K562 (cell line): ENCODE data around the gene DKKL1. TPM values are rescaled to one million over a fixed set of nuclear protein-coding genes. Genes with fewer than 3 reads are reported as not detected.

Experiments used
- CUX1 ChIP-seq: fragments of 200-800 bp; sonication (Bioruptor generic); IDR thresholded peaks from 2 replicates; pipeline ENCODE4 v1.6.1; 2016; ENCODE audit warnings: missing genetic modification characterization, missing compliant biosample characterization
- DPF2 ChIP-seq: fragments of 450-650 bp; IDR thresholded peaks from 2 replicates; pipeline ENCODE4 v1.6.1; 2016
- HNRNPH1 ChIP-seq: fragments of 200-400 bp; formaldehyde crosslinking; optimal IDR thresholded peaks from 2 replicates; pipeline ENCODE3; 2017; ENCODE audit warnings: low read depth, mild to moderate bottlenecking, low read length, moderate library complexity
- MBD2 ChIP-seq: sonication (generic); IDR thresholded peaks from 2 replicates; pipeline ENCODE4 v1.6.1; 2016; ENCODE audit warnings: low read depth, borderline replicate concordance
- MEF2A ChIP-seq: IDR thresholded peaks from 2 replicates; pipeline ENCODE4 v1.6.1; 2011; ENCODE audit warnings: low read depth, mild to moderate bottlenecking, low read length, moderate library complexity; ENCODE audit not compliant: control insufficient read depth
- PHF21A ChIP-seq: fragments of 450-650 bp; IDR thresholded peaks from 2 replicates; pipeline ENCODE4 v1.6.1; 2017; ENCODE audit warnings: low read depth, borderline replicate concordance
- PHF8 ChIP-seq: fragments of 200-600 bp; sonication (generic); IDR thresholded peaks from 2 replicates; pipeline ENCODE4 v1.6.1; 2012; ENCODE audit warnings: mixed run types, mild to moderate bottlenecking, inconsistent platforms, low read length, moderate library complexity, borderline replicate concordance
- SETDB1 ChIP-seq: IDR thresholded peaks from one replicate; pipeline ENCODE4 v1.6.1; 2012; ENCODE audit warnings: low read length, control low read depth, inconsistent platforms
- SIN3A ChIP-seq, 2 experiments: fragments of 150-350 bp in 1 of 2; IDR thresholded peaks; 2 replicates each; pipeline ENCODE4 v1.6.1; 2011 to 2016; ENCODE audit warnings: borderline replicate concordance in 2 of 2, low read depth in 2 of 2, low read length in 2 of 2, mild to moderate bottlenecking in 2 of 2, moderate library complexity in 2 of 2; ENCODE audit not compliant: control insufficient read depth in 1 of 2
- TCF7 ChIP-seq: sonication (generic); IDR thresholded peaks from 2 replicates; pipeline ENCODE4 v1.6.1; 2016; ENCODE audit warnings: antibody characterized with exemption, borderline replicate concordance
- TCFL5 ChIP-seq: fragments of 250-450 bp; sonication (Bioruptor Pico); conservative IDR thresholded peaks from 2 replicates; pipeline ENCODE4 v1.6.1; 2021; ENCODE audit warnings: mild to moderate bottlenecking, moderate library complexity, matching md5 sums
- ZNF124 ChIP-seq: sonication (generic); formaldehyde crosslinking; IDR thresholded peaks from 2 replicates; pipeline ENCODE4 v1.8.1; 2022; ENCODE audit warnings: missing genetic modification reagents
- ZNF274 ChIP-seq: IDR thresholded peaks from 2 replicates; pipeline ENCODE4 v1.6.1; 2011; ENCODE audit warnings: low read depth, mild to moderate bottlenecking, low read length, moderate library complexity, borderline replicate concordance
- ZNF282 ChIP-seq: sonication (generic); formaldehyde crosslinking; IDR thresholded peaks from 2 replicates; pipeline ENCODE4 v1.8.1; 2023; ENCODE audit warnings: missing genetic modification reagents
- ZNF695 ChIP-seq: fragments of 450-650 bp; formaldehyde crosslinking; IDR thresholded peaks from 2 replicates; pipeline ENCODE4 v1.4.0; 2020; ENCODE audit warnings: mild to moderate bottlenecking, moderate library complexity
- polyA plus RNA-seq, 8 experiments: library from polyadenylated mRNA; depleted of rRNA in 4 of 8; stranded (reverse) in 5 of 8; unstranded in 3 of 8; fragments of >200 nt; fragmentation: Nextera tagmentation in 2 of 8; fragmentation: Illumina TruSeq in 1 of 8; extraction: Ambion mirVana in 2 of 8; extraction: Trizol in 1 of 8; gene quantifications; 2 replicates each; pipeline versions ENCODE4 v1.2.1 to v1.2.3, GENCODE V29; 2011 to 2014; ENCODE audit warnings: inconsistent platforms in 1 of 8, missing spikeins in 1 of 8
- total RNA-seq, 7 experiments: library from RNA; depleted of rRNA in 6 of 7; stranded (reverse); fragments of >200 nt in 6 of 7; fragmentation: Illumina TruSeq in 2 of 7; extraction: Trizol in 2 of 7; gene quantifications; 2 replicates each; pipeline versions ENCODE4 v1.2.1 to v1.2.3, GENCODE V29; 2011 to 2021; ENCODE audit warnings: low replicate concordance in 1 of 7

DKKL1 gene
- total and polyA plus RNA-seq, 9 of the 15 experiments (the other 6 are each of a cell fraction or from before 2014, with no cell fraction given), result 0.15 to 1.7 (median 0.52) TPM

GRCh38 chr19:49391581-49392399, 28.1 kb downstream of the DKKL1 start (continued):
- TF ChIP-seq PHF21A (no peak), PHF8 (no peak), TCFL5 (CRISPR knock-in tag) (no peak), SIN3A (IDR thresholded peaks at IDR 0.05; ENCODE audit: borderline replicate concordance in 2 of 2, control insufficient read depth in 1 of 2, low read depth in 2 of 2, low read length in 2 of 2) (no peak), ZNF695 (CRISPR knock-in tag) (no peak), CUX1 (no peak), MEF2A (no peak), SETDB1 (no peak), DPF2 (peak; percentile 54; the same call in 1 of the 2 replicates), MBD2 (no peak), TCF7 (no peak), ZNF274 (no peak), ZNF282 (CRISPR knock-in tag) (no peak), HNRNPH1 (no peak), ZNF124 (CRISPR knock-in tag) (no peak)
